B cell (primary cell): ENCODE measurements around the gene ARSI. TPM values are rescaled to one million over a fixed set of nuclear protein-coding genes. Genes with fewer than 3 reads are reported as not detected.

Experiments
- ATAC-seq: fragments of 200-7000 bp; cut with Tn5 transposase; one replicate; pipeline ENCODE4 v1.10.0; 2021; ENCODE audit warnings: low read depth, mild to moderate bottlenecking, moderate number of reproducible peaks, moderate library complexity
- CTCF ChIA-PET: fragments of 350-600 bp; sonication (Branson Sonifier 250); formaldehyde crosslinking; loops from one replicate; lab custom pipeline; 2021; ENCODE audit warnings: antibody characterized with exemption, inconsistent platforms; lab: Charles Lee
- POLR2A ChIA-PET: fragments of 350-600 bp; sonication (Branson Sonifier 250); formaldehyde crosslinking; loops from one replicate; lab custom pipeline; 2021; ENCODE audit warnings: antibody characterized with exemption; lab: Charles Lee
- DNase-seq: peaks from one replicate; pipeline ENCODE4 v3.0.0; 2013
- H2AFZ ChIP-seq: 2 replicates; pipeline ENCODE4 v1.6.1; 2012; ENCODE audit warnings: mild to moderate bottlenecking, low read depth, low read length; ENCODE audit not compliant: insufficient read depth, poor library complexity, severe bottlenecking
- H3K27ac ChIP-seq, 2 donors: 1 replicate in 1 of 2; 2 replicates in 1 of 2; pipeline ENCODE4 v1.5.1; 2012 to 2013; ENCODE audit warnings: low read length in 2 of 2, mild to moderate bottlenecking in 2 of 2, moderate library complexity in 1 of 2
- H3K27me3 ChIP-seq, 4 experiments: fragments of 200-600 bp in 1 of 4; sonication (generic) in 1 of 4; replicated peaks in 1 of 4; 1 replicate in 2 of 4; 2 replicates in 2 of 4; pipeline versions ENCODE4 v1.6.1 to v1.7.0; 2013 to 2016; ENCODE audit warnings: low read length in 3 of 4, mild to moderate bottlenecking in 2 of 4, mixed read lengths in 1 of 4, moderate library complexity in 1 of 4; ENCODE audit not compliant: insufficient read depth in 4 of 4, control insufficient read depth in 3 of 4; ENCODE audit errors: control extremely low read depth in 1 of 4
- H3K36me3 ChIP-seq, 2 experiments: replicated peaks in 1 of 2; 1 replicate in 1 of 2; 2 replicates in 1 of 2; pipeline versions ENCODE4 v1.6.1 to v1.7.1; 2013; ENCODE audit warnings: low read length in 1 of 2; ENCODE audit not compliant: insufficient read depth in 2 of 2, control insufficient read depth in 1 of 2; ENCODE audit errors: control extremely low read depth in 1 of 2, extremely low read depth in 1 of 2
- H3K4me1 ChIP-seq, 2 donors: fragments of 200-600 bp in 1 of 2; sonication (generic) in 1 of 2; 1 replicate in 1 of 2; 2 replicates in 1 of 2; pipeline versions ENCODE4 v1.5.1 to v1.6.1; 2013 to 2017; ENCODE audit warnings: low read length in 2 of 2; ENCODE audit not compliant: control insufficient read depth in 2 of 2, insufficient read depth in 2 of 2
- H3K4me2 ChIP-seq: replicated peaks from 2 replicates; pipeline ENCODE3; 2012; ENCODE audit warnings: mild to moderate bottlenecking, low read depth, low read length; ENCODE audit not compliant: poor library complexity, severe bottlenecking
- H3K4me3 ChIP-seq, 5 experiments: fragments of 200-600 bp in 1 of 5; sonication (generic) in 1 of 5; 1 replicate in 3 of 5; 2 replicates in 2 of 5; pipeline versions ENCODE4 v1.5.1 to v1.7.0; 2011 to 2016; ENCODE audit warnings: low read length in 4 of 5, mild to moderate bottlenecking in 4 of 5, low read depth in 2 of 5, control low read depth in 1 of 5, moderate library complexity in 1 of 5; ENCODE audit not compliant: insufficient read depth in 1 of 5; ENCODE audit errors: control extremely low read depth in 1 of 5, extremely low read depth in 1 of 5
- H3K79me2 ChIP-seq: fragments of 200-600 bp; sonication (generic); one replicate; pipeline ENCODE4 v1.6.0; 2016; ENCODE audit warnings: low read length; ENCODE audit not compliant: control insufficient read depth, insufficient read depth
- H3K9ac ChIP-seq: fragments of 200-600 bp; sonication (generic); 2 replicates; pipeline ENCODE4 v1.6.1; 2017; ENCODE audit warnings: mild to moderate bottlenecking, low read length, moderate library complexity
- H3K9me3 ChIP-seq, 3 donors: one replicate each; pipeline versions ENCODE4 v1.6.1 to v1.7.1; 2013; ENCODE audit warnings: low read length in 2 of 3; ENCODE audit not compliant: control insufficient read depth in 2 of 3, insufficient read depth in 1 of 3; ENCODE audit errors: control extremely low read depth in 1 of 3
- H4K20me1 ChIP-seq: 2 replicates; pipeline ENCODE4 v1.6.0; 2012; ENCODE audit warnings: mild to moderate bottlenecking, low read length; ENCODE audit not compliant: insufficient read depth, control insufficient read depth, poor library complexity, severe bottlenecking
- H3K27ac Mint-ChIP-seq: one replicate; pipeline ENCODE4 v1.8.0; 2021; ENCODE audit warnings: mixed read lengths
- H3K27me3 Mint-ChIP-seq: one replicate; pipeline ENCODE4 v1.8.0; 2021; ENCODE audit warnings: mixed read lengths
- H3K4me1 Mint-ChIP-seq: one replicate; pipeline ENCODE4 v1.8.0; 2021; ENCODE audit warnings: mixed read lengths
- H3K4me3 Mint-ChIP-seq: one replicate; pipeline ENCODE4 v1.8.0; 2021; ENCODE audit warnings: mixed read lengths
- H3K9me3 Mint-ChIP-seq: one replicate; pipeline ENCODE4 v1.8.0; 2022; ENCODE audit warnings: mixed read lengths; ENCODE audit not compliant: insufficient read depth
- CTCF ChIP-seq: fragments of 200-600 bp; IDR thresholded peaks from one replicate; pipeline ENCODE4 v1.8.0; 2022; ENCODE audit warnings: antibody characterized with exemption, mild to moderate bottlenecking
- EZH2 ChIP-seq: IDR thresholded peaks from 2 replicates; pipeline ENCODE4 v1.6.1; 2012; ENCODE audit warnings: borderline replicate concordance, low read depth, mild to moderate bottlenecking, moderate library complexity, low read length; ENCODE audit not compliant: insufficient read depth, poor library complexity, severe bottlenecking
- WGBS: methylation state at CpG from one replicate; pipeline ENCODE4 v1.1.5; 2013; ENCODE audit warnings: missing lambda C conversion rate; ENCODE audit not compliant: insufficient coverage; 5-methylcytosine and 5-hydroxymethylcytosine counted together
- intact Hi-C: fragments of 100-400 bp; cut with micrococcal nuclease; formaldehyde crosslinking; loops from one replicate; pipeline ENCODE4 v1.10.0; 2022
- polyA plus RNA-seq: library from polyadenylated mRNA; depleted of rRNA; stranded (reverse); fragments of >200 nt; gene quantifications from 2 replicates; pipeline ENCODE4 v1.2.3, GENCODE V29; 2012
- total RNA-seq, 2 donors: library from RNA; stranded (reverse); fragments of 120-200 nt in 1 of 2; gene quantifications; 1 replicate in 1 of 2; 2 replicates in 1 of 2; pipeline versions ENCODE4 v1.2.3 to v1.2.4, GENCODE V29; 2013 to 2022

The ARSI gene
- total and polyA plus RNA-seq, 2 donors (not counting 1 experiment from before 2014, with no cell fraction given) = not detected

DNA sequence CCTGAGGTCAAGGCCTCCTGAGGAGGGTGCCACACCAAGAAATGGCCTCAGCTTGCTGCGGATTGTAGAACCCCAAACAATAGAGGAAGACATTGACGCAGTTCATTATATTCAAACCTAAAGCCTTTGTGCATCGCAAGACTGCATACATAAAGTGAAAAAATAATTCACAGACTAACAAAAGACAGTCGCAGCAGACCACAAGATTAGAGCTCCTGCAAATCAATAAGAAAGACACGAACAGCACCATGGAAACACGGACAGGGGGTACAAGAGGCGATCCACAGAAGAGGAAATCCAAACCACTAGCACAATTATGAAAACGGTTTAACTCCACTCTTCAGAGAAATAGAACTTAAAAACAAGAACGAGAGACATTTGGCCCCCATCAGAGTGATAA is 44.7 kb upstream of the ARSI start:
- ChIA-PET CTCF (no interaction called here), POLR2A (no interaction called here)
- no peak overlapping the region for H3K27ac ChIP-seq
- H3K4me3 Mint-ChIP-seq = no peak overlapping the region
- H3K36me3 ChIP-seq = no peaks in the 10 kb centered on the region
- H3K79me2 ChIP-seq = no peaks in the 10 kb centered on the region
- TF ChIP-seq CTCF = no peak
- TF ChIP-seq EZH2 = no peak
- no peaks in the 10 kb centered on the region for H3K27me3 Mint-ChIP-seq
- intact Hi-C loops = no loop called here
- no peaks in the 10 kb centered on the region for H3K27me3 ChIP-seq
- H3K4me1 ChIP-seq = peaks cover 8% of the 10 kb centered on the region in 2 donors
- ATAC-seq = no peak
- H3K9me3 ChIP-seq = no peaks in the 10 kb centered on the region
- H2AFZ ChIP-seq = no peak overlapping the region
- H3K4me3 ChIP-seq = no peak overlapping the region
- WGBS = 11% methylated on average over 6 of the region's 9 CpGs
- no peak overlapping the region for H3K9ac ChIP-seq
- no peaks in the 10 kb centered on the region for H4K20me1 ChIP-seq
- no peak overlapping the region for H3K4me2 ChIP-seq
- H3K9me3 Mint-ChIP-seq = no peaks in the 10 kb centered on the region
- H3K4me1 Mint-ChIP-seq = peaks cover 7% of the 10 kb centered on the region
- H3K27ac Mint-ChIP-seq = no peak overlapping the region
- DNase-seq = no peak

- H3K27me3 Mint-ChIP-seq = no peaks in the 10 kb centered on the region
- 44% methylated on average over 2 of the region's 2 CpGs for WGBS
- no peak overlapping the region for H3K4me3 ChIP-seq
- H3K9me3 ChIP-seq = no peaks in the 10 kb centered on the region
- H3K9me3 Mint-ChIP-seq = no peaks in the 10 kb centered on the region
- no peak overlapping the region for H3K4me3 Mint-ChIP-seq
- H3K9ac ChIP-seq = no peak overlapping the region
- DNase-seq = no peak
- POLR2A ChIA-PET = no interaction called here
- H3K27ac Mint-ChIP-seq = no peak overlapping the region
- intact Hi-C loops = no loop called here
- no peaks in the 10 kb centered on the region for H4K20me1 ChIP-seq
- no peak overlapping the region for H3K27ac ChIP-seq
- H3K27me3 ChIP-seq = no peaks in the 10 kb centered on the region
- H3K79me2 ChIP-seq = no peaks in the 10 kb centered on the region
- no peak for ATAC-seq
- H2AFZ ChIP-seq = no peak overlapping the region
- no peaks in the 10 kb centered on the region for H3K36me3 ChIP-seq
- H3K4me1 ChIP-seq = peaks cover 8% of the 10 kb centered on the region in 2 donors
- no peak overlapping the region for H3K4me2 ChIP-seq
- CTCF ChIA-PET = no interaction called here
- peaks cover 7% of the 10 kb centered on the region for H3K4me1 Mint-ChIP-seq
- no peak for TF ChIP-seq CTCF
- TF ChIP-seq EZH2 = no peak
Observed at GRCh38 chr5:150347003-150347402, 44.3 kb upstream of the ARSI start.
